Stimulated activated naive CD4-positive, alpha-beta T cell treated with Interleukin-2 at 50 U/mL for 16 hours (primary cell): ENCODE measurements around the gene BTF3L4.
"Not testable (repeated sequence)": the region's sequence is repeated elsewhere in the genome, so short reads cannot be mapped to it uniquely, and the experiment has no call there.

Source experiments
- DNase-seq: peaks from one replicate; lab custom pipeline; 2025; lab: John Stamatoyannopoulos, UW

The BTF3L4 gene

DNA sequence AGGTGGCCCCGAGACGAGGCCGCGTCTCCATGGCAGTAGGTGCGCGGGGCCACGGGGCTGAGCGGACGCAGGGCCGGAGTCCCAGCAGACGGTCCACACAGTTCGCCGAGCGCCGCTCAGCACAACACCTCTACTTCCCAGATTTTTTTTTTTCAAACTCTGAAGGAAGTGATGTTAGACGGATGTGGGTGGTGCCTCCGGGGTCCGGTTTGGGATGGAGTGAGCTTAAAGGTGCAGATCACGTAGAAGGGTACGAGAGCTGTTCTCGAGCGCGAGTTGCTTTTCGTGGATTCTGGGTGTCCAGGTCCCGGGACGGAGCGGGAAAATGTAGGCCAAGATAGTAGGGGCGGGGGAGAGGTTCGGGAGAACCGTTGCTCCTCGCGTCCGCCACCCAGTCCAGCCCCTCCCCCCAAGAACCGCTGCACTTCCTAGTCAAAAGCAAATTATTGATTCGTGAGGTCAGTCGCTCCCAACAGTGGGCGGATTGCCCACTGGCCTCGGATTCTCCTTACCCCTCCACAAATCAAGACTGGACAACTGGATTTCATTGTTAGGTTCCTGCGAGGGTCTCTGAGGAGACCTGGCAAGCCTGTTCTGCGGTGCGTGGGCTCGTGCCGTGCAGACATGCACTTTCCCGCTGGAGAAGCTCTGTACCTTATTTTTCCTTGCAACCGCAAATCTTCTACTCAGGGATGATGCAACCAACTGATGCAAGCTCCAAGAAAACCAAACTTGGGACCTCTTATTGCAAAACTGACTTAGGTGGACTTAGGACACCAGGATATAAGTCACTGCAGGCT is 829 bp upstream of the BTF3L4 start, which contains the start of gene TXNDC12:
TXNDC12 (minus strand) TSS at position 126 of the 800 bp plus-strand sequence; CDS start at position 31, 95 bp downstream.
- DNase-seq, result peak; percentile 60

DNA sequence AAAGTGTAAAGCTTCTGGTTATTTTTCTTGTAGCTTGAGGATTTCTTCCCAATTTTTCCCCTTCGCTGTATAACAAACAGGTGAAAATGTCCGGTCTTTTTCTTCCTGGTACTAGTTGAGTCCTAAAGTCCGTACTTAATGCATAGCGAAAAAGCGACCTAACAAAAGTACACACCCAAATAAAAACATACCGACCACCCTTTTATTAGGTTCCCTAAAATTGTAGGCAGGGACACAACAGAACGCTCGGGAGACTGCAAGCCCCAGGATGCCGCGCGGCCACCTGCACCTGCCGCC is 281 bp upstream of the BTF3L4 start:
- no peak for DNase-seq

DNA sequence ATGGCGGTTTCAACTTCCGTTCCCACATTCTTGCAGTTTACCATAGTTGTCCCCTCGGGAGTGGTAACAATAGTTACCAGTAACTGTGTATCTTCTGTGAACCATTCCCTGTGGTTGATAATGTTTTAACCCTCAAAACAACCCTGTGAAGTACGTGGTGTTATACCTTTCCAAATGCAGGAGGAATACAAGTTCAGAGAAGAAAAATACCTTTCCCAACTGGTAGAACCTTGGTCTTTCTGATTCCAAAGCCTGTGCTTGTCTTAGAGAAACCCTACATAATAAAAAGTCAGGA is 789 bp downstream of the BTF3L4 start:
- no peak for DNase-seq

DNA sequence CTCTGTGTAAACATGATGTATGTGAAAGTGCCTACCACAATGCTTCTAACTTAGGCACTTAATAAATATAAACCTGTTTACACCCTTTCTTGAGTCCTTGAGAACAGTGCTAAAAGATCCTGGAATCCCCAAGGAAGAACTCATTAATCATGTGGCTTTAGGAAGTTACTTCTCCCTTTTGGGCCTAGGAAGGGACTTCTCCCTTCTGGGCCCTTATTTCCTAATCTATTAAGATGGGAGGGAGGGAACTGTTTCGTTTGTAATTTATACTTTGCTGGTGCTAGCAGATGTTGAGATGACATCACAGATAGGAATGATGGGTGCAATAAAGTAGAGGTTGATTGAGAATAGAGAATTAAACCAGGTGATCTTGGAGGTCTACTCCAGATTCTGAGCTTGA is 1.2 kb downstream of the BTF3L4 start:
- no peak for DNase-seq

DNA sequence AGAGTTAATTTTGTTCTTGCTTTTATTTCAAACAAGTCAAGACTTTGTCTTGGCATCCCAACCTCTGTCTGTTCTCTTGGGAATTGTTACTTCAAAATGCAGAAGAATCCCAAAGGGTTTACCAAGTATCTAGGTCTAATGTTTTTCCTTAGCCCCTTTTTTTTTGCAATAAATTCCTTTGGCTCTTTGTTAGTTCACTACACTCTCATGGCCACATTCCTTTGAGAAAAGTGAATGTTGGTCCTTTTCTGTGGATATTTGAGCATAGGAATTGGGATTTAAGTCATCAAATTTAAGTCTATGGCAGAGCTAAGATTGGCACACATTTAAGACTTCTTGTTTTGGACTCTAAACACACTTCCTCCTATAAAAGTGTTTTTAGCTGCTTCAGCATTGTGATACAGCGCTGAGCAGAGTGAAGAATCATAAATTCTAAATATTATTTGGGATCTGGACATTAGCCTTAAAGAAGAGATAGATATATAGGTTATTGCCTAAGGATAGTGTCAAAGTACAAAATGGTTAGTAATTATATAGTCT is 1.9 kb downstream of the BTF3L4 start:
- no peak for DNase-seq

DNA sequence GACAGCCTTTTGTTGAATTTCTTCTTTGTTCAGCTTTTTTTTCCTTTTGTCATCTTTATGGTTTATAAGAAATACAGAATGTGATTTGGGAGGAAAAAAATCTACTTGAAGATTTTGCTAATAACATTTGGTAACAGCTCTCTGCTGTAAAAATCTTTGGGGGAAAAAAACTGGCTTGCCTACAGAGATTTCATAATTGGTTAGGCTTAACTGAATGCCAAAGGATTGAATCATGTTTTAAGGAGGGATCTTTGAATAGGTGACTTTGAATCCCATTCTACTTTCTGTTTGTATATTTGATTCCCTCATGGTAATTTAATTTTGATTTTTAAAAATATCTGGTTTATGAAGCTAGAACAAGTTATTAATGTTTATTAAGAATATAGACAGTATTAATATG is 3.2 kb downstream of the BTF3L4 start:
- no peak for DNase-seq

DNA sequence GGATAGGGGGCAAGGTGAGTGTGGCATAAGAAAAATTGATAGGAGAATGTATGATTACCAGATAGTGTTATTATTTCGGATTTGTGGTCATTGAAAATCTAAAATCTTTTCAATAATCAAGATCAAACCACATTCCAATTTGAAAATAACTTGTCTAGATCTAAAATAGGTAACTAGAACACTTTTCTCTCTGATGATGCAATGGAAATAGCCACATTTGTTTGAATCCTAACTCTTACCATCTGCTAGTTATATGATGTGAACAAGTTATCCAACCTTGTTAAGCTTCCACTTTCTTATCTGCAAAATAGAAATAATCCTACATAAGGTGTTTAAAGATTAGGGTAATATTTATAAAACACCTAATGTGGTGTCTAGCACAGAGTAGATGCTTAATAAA is 3.8 kb downstream of the BTF3L4 start:
- no peak for DNase-seq

DNA sequence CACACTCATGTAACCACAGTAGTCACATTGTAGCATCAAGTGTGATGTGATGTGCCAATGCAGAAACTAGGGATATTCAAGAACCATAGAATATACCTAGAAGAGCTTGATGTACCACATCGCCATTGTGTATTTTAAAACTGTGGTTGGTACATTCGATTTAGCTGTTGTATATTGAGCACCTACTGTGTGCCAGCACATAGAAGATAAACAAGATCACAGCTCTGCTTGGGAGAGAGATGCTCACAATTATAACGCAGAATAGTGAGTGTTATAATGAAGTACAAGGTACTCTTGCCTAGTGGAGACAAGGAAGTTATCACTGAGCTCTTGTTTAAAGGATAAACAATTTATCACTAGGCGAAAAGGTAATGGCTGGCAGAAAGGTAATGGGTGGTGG is 4.7 kb downstream of the BTF3L4 start:
- DNase-seq, result no peak

DNA sequence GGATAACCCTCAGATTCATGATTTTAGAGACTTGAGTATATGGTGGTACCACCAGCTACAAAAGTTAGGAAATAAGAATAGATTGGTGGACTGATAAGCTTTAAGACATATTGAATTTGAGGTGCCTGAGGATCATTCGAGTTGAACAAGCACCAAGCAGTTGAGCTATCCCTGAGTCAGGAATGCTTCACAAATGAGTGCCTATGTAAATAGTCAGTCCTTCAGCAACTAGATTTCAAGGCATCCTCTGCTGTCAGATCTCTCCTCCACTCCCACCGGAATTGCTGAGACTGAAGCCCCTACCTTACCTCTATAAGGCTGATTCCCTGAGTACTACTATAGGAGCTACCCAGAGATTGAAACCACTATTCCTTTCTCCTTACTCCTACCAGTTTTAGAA is 7.1 kb downstream of the BTF3L4 start:
- DNase-seq, result no peak

DNA sequence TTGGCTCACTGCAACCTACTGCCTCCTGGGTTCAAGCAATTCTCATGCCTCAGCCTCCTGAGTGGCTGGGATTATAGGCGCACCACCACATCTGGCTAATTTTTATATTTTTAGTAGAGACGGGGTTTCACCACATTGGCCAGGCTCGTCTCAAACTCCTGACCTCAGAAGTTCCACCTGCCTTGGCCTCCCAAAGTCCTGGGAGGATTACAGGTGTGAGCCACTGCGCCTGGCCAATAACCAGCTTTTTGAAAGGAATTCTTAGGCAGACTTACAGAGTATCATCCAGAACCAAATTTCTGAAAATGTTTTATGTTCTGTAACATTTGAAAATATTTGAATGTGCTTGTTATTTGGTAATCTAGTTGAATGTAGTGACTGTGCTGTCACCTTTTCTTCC is 14.6 kb downstream of the BTF3L4 start:
- no peak for DNase-seq

DNA sequence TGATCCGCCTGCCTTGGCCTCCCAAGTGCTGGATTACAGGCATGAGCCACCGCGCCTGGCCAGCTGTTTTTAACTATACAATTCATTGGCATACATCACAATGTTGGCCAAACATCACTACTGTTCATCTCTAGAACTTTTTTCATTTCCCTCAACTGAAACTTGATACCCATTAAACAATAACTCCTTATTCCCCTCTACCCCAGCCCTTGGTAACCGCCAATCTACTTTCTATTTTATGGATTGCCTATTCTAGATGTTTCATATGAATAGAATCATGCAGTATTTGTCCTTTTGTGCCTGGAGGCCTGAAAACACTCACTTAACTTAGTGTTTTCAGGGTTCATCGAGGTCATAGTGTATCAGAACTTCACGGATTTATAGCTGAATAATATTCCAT is 16.2 kb downstream of the BTF3L4 start:
- DNase-seq, result no peak

DNA sequence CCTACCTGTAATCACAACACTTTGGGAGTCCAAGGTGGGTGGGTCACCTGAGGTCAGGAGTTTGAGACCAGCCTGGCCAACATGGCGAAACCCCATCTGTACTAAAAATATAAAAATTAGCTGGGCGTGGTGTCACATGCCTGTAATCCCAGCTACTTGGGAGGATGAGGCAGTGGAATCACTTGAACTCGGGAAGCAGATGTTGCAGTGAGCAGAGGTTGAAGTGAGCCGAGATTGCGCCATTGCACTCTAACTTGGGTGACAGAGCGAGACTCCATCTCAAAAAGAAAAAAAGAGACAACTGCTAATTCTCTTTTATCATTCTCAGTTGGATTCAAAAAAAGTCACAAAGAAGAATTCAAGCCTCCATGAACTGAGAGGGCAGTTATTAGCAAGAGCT is 21.2 kb downstream of the BTF3L4 start:
- DNase-seq, result not testable (repeated sequence)

DNA sequence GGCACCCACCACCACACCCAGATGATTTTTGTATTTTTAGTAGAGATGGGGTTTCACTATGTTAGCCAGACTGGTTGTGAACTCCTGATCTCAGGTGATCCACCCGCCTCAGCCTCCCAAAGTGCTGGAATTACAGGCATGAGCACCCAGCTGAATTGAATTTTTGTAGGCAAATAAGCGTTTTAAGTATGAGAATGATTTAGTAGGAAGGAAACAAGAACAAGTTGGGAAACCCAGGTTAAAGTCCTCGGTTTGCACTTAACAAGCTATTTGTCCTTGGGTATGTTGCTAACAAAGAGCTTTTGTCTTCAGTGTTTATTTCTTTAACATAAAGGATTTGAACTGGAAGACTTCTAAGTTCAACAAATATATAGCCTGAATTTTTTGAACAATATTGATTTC is 23.9 kb downstream of the BTF3L4 start:
- DNase-seq, result no peak

DNA sequence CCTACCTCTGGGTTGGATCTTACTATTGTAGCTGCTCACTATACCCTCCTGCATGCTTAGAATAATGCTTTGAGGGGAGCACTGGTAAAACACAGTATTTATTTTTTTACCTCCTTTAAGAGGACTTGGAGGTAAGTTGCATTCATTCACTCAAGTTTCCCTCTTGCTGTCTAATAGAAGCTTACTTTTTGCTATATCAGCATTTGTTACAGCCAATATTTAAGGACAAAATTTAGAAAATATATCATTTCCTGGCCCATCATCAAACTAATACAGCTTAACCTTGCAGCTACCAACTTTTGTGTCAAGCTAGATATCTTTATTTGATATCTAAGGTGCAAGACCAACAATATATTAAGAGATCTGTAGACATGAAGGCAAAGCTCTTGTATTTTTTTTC is 31.8 kb downstream of the BTF3L4 start:
- not testable (repeated sequence) for DNase-seq

DNA sequence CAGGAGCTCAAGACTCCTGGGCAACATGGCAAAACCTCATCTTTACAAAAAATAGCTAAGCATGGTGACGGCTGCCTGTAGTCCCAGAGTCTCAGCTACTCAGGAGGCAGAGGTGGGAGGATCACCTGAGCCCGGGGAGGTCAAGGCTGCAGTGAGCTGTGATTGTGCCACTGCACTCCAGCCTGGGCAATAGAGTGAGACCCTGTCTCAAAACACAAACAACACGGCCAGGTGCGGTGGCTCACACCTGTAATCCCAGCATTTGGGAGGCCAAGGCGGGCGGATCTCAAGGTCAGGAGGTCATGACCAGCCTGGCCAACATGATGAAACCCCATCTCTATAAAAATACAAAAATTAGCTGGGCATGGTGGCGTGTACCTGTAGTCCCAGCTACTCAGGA is 38.2 kb downstream of the BTF3L4 start:
- DNase-seq, result not testable (repeated sequence)

DNA sequence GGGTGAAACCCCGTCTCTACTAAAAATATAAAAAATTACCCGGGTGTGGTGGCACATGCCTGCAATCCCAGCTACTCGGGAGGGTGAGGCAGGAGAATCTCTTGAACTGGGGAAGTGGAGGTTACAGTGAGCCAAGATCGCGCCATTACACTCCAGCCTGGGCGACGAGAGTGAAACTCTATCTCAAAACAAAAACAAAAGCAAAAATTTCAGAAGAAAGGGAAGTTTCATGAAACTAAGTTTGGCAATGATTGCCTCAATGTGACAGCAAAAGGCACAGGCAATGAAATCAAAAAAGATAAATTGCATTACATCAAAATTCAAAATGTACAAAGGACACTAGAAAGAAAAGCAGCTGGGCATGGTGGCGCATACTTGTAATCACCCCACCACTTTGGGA is 40.1 kb downstream of the BTF3L4 start:
- no peak for DNase-seq

DNA sequence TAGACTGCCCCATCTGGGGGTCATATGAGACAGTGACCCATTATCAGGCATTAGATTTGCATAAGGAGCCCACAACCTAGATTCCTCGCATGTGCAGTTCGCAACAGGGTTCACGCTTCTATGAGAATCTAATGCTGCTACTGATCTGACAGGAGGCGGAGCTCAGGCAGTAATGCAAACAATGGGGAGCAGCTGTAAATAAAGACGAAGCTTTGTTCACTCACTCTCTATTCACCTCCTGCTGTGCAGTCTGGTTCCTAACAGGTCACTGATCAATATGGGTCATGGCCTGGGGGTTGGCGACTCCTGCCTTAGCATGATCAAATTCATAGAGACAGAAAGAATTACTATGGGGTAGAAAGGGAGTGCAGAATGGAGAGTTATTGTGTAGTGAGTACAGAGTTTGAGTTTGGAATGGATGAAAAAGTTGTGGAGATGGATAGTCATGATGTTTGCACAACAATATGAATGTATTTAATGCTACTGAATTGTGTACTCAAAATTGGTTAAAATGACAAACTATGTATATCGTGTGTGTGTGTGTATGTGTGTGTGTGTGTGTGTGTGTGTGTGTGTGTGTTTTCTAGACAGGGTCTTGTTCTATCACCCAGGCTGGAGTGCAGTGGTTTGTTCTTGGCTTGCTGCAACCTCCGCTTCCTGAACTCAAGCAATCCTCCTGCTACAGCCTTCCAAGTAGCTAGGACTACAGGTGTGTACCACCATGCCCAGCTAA is 42.2 kb downstream of the BTF3L4 start:
- DNase-seq, result no peak

DNA sequence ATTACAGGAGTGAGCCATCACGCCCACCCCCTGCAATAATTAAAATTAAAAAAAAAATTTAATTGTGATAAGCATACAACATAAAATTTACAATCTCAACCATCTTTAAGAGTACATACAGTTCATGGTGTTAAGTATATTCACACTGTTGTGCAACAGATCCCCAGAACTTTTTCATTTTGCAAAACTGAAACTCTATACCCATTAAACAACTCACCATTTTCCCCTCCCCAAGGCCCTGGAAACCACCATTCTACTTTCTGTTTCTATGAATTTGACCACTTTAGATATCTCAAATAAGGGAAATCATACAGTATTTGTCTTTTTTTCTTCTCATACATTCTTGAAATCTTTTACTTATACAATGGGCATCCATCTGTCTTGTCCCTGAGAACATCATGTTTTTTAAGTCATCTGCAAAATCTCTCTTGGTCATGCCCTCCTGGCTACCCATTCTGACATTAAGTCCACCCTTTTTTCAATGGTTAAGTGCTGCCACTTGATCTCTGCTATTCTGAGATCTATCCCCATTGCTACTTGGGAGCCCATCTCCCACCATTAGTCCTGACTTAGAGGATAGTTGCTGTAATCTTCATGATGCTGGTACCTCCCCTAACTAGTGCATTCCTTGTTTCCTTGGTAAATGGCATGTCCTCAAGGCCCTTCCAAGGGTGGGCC is 46.4 kb downstream of the BTF3L4 start:
- no peak for DNase-seq

DNA sequence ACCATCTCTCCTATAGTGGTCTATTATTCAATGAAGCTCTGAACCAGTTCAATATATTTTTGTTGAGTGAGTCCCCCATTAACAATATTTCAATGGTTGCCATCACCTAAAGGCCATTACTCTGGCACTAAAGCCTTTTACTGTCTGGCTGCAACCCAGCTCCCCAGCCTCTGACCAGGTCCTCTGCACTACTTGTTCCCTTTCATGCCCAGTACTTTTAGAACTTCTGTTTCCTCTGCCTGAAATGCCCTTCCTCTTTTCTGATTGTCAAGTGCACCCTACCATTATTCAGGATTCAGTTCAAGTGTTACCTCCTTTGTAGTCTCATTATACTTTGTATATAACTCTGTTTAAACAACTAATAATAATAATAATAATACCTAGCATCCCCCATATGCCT is 55.4 kb downstream of the BTF3L4 start:
- no peak for DNase-seq

DNA sequence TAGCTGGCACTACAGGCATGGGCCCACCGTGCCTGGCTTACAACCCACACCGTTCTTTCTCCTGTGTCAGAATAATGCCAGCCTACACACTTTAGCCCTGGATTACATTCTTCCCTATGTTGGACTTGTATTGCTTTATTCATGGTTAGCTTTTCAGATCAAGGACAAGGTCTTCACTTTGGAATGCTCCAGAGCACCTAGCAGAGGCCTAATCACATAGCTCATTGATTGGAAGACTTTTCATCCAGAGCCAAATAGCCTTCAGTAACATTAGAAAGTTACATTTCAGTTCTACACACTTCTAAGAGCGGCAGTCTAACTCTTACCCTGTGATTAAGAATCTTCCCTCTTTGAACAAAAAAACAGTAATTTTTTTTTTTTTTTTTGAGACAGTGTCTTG is 56.4 kb downstream of the BTF3L4 start:
- no peak for DNase-seq

DNA sequence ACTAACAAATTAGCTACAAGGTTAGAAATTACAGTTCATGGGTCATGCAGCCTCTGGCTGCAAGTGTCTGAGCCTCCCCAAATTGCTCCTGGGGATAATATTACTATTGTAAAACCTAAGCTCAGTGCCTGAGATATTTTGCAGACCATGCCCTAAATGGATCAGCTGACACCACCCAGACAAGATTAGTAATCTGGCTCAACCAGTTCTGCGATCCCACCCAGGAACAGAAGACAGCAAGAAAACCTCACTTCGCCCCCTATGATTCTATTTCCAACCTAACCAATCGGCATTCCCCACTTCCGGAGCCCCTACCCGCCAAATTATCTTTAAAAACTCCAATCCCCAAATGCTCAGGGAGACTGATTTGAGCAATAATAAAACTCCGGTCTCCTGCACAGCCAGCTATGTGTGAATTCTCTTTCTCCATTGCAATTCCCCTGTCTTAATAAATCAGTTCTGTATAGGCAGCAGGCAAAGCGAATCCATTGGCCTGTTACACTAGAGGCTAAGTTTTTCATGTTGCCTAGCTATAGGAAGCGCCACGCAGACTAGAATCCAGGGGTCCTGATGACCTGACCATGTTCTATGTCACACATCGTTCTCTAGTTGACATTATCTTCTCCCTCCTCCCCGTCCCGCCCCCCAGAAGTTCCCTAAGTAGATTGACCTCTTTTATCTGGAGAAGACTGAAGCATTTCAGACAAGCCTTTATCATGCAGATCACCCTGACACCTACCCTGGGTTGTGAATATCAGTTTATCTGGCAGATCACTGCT is 63.4 kb downstream of the BTF3L4 start:
- DNase-seq, result no peak

DNA sequence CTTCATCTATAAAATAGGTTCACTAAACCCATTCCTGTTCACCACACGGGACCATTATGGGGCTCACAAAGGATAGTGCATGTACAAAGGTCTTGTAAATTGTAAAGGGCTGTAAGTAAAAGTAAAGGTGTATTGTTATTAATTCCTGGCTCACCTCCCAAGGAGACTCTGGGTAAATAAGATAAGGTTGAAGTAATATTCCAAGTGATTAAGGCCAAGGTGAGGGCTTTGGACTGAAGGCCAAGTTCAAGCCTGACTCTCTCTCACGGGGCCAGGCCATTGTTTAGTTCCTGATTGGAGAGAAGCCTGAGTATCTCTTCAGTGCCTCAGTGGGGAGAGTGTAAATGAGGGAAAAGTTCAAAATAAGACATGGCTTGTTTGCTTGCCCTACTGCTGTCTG is 66.3 kb downstream of the BTF3L4 start:
- DNase-seq, result no peak
